ENCODE data around the gene PTPRC. TPM values are rescaled to one million over a fixed set of nuclear protein-coding genes. Genes with fewer than 3 reads are reported as not detected.

The PTPRC gene, protein sequence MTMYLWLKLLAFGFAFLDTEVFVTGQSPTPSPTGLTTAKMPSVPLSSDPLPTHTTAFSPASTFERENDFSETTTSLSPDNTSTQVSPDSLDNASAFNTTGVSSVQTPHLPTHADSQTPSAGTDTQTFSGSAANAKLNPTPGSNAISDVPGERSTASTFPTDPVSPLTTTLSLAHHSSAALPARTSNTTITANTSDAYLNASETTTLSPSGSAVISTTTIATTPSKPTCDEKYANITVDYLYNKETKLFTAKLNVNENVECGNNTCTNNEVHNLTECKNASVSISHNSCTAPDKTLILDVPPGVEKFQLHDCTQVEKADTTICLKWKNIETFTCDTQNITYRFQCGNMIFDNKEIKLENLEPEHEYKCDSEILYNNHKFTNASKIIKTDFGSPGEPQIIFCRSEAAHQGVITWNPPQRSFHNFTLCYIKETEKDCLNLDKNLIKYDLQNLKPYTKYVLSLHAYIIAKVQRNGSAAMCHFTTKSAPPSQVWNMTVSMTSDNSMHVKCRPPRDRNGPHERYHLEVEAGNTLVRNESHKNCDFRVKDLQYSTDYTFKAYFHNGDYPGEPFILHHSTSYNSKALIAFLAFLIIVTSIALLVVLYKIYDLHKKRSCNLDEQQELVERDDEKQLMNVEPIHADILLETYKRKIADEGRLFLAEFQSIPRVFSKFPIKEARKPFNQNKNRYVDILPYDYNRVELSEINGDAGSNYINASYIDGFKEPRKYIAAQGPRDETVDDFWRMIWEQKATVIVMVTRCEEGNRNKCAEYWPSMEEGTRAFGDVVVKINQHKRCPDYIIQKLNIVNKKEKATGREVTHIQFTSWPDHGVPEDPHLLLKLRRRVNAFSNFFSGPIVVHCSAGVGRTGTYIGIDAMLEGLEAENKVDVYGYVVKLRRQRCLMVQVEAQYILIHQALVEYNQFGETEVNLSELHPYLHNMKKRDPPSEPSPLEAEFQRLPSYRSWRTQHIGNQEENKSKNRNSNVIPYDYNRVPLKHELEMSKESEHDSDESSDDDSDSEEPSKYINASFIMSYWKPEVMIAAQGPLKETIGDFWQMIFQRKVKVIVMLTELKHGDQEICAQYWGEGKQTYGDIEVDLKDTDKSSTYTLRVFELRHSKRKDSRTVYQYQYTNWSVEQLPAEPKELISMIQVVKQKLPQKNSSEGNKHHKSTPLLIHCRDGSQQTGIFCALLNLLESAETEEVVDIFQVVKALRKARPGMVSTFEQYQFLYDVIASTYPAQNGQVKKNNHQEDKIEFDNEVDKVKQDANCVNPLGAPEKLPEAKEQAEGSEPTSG (N-terminal part only)
- 0.29 TPM in 1 of 2 replicates, not detected in the other for total RNA-seq

DNA sequence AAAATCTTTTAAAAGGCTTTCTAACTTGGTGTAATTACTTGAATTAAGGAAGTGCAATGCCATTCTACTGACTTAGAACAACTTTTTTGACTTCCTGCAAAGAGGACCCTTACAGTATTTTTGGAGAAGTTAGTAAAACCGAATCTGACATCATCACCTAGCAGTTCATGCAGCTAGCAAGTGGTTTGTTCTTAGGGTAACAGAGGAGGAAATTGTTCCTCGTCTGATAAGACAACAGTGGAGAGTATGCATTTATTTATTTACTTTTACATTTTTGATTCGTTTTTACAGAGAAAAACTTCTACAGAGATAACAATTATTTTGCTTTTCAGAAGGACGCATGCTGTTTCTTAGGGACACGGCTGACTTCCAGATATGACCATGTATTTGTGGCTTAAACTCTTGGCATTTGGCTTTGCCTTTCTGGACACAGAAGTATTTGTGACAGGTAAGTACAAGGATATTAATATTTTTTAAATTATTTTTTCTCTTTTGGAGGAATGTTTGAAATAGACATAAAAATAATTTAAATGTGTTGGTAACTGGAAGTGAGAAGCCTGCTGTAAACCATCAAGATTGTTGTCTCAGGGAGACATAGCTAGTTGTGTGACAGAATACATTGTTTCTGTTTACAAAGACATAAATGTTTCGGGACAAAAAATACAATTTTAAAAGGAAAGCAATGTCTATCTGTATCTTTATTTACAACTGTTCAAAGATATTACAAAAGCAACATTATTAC lies at the start of gene PTPRC:
PTPRC (plus strand) TSS at position 147 of the 742 bp plus-strand sequence; CDS start at position 376, 229 bp downstream.
- Histone ChIP-seq H3K4me3 (ENCODE audit: low read depth, low read length) (no peak within 1 kb of the TSS), H3K36me3 (ENCODE audit: control insufficient read depth, insufficient read depth, low read length) (no peaks in the 10 kb centered on the region), H3K27me3 (ENCODE audit: control insufficient read depth, insufficient read depth, low read length) (no peaks in the 10 kb centered on the region)
- TF ChIP-seq, protein P1, sequence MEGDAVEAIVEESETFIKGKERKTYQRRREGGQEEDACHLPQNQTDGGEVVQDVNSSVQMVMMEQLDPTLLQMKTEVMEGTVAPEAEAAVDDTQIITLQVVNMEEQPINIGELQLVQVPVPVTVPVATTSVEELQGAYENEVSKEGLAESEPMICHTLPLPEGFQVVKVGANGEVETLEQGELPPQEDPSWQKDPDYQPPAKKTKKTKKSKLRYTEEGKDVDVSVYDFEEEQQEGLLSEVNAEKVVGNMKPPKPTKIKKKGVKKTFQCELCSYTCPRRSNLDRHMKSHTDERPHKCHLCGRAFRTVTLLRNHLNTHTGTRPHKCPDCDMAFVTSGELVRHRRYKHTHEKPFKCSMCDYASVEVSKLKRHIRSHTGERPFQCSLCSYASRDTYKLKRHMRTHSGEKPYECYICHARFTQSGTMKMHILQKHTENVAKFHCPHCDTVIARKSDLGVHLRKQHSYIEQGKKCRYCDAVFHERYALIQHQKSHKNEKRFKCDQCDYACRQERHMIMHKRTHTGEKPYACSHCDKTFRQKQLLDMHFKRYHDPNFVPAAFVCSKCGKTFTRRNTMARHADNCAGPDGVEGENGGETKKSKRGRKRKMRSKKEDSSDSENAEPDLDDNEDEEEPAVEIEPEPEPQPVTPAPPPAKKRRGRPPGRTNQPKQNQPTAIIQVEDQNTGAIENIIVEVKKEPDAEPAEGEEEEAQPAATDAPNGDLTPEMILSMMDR (IDR thresholded peaks at IDR 0.05; ENCODE audit: insufficient read depth, low read length, poor library complexity, severe bottlenecking): no peak
- DNase-seq (ENCODE audit: low read depth): no peak

DNA sequence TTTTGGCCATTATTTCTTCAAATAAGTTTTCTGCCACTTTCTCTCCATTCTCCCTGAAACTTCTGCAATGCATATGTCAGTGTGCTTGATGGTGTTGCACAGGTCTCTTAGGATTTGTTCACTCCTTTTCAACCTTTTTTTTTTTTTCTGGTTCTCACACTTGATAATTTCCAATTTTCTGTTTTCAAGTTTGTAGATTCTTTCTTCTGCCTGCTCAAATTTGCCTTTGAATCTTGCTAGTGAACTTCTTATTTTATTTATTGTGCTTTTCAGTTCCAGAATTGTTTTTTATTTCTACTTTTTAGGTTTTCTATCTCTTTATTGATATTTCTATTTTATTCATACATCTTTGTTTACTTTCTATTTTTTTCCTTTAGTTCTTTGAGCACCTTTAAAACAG lies 48.4 kb upstream of the PTPRC start:
- TF ChIP-seq, protein P1 (IDR thresholded peaks at IDR 0.05; ENCODE audit: insufficient read depth, low read length, poor library complexity, severe bottlenecking): no peak
- no peak overlapping the region for H3K4me3 ChIP-seq (ENCODE audit: low read depth, low read length)
- H3K27me3 ChIP-seq (ENCODE audit: control insufficient read depth, insufficient read depth, low read length): no peaks in the 10 kb centered on the region
- DNase-seq (ENCODE audit: low read depth): no peak
- no peaks in the 10 kb centered on the region for H3K36me3 ChIP-seq (ENCODE audit: control insufficient read depth, insufficient read depth, low read length)

DNA sequence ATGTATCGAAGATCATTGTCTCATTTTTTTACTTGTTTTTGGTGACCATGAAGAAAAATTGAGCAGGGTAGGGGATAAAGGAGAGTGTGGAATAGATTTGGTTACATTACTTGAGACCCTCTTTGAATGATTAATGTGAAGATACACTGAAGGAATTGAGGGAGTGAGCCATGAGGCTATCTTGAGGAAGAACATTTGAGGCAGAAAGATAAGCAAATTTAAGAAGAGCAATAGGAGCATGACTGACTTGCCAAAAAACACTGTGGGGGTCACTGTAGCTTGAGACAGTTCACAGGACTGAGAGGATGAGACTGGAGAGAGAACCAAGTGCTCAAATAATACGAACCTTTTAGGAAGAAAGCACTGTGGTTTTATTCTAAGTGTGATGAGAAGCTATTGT lies 43.1 kb upstream of the PTPRC start:
- no peaks in the 10 kb centered on the region for H3K27me3 ChIP-seq (ENCODE audit: control insufficient read depth, insufficient read depth, low read length)
- no peaks in the 10 kb centered on the region for H3K36me3 ChIP-seq (ENCODE audit: control insufficient read depth, insufficient read depth, low read length)
- H3K4me3 ChIP-seq (ENCODE audit: low read depth, low read length): no peak overlapping the region
- TF ChIP-seq, protein P1 (IDR thresholded peaks at IDR 0.05; ENCODE audit: insufficient read depth, low read length, poor library complexity, severe bottlenecking): no peak
- DNase-seq (ENCODE audit: low read depth): no peak

DNA sequence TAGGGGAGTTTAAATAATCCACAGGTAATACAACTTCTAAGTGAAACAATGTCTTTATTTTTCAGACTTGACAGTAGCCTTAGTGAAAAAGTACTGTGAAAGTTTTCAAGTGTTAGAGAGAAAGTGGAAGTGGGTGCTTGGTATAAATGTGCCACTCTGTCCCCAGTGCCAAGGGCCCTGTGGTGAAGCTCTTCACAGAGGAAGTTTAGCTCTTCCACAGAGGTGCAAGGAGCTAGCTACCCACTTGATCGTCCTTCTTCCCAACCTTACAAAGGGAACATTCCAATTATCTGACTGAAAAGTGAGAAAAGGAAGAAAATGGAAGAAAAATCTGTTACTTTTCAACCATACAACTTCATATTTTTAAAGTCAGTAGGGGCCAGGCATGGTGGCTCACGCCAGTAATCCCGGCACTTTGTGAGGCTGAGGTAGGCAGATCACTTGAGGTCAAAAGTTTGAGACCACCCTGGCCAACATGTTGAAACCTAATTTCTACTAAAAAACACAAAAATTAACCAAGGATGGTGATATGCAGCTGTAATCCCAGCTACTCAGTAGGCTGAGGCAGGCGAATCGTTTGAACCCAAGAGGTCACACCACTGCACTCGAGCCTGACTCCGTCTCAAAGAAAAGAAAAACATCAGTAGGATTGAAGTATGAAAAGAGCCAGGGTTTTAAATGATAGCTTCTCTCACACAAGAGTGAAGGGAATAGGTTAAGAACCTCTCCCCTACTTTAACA lies 41.0 kb upstream of the PTPRC start:
- Histone ChIP-seq H3K36me3 (ENCODE audit: control insufficient read depth, insufficient read depth, low read length) (no peaks in the 10 kb centered on the region), H3K27me3 (ENCODE audit: control insufficient read depth, insufficient read depth, low read length) (no peaks in the 10 kb centered on the region), H3K4me3 (ENCODE audit: low read depth, low read length) (no peak overlapping the region)
- DNase-seq (ENCODE audit: low read depth): no peak
- TF ChIP-seq, protein P1 (IDR thresholded peaks at IDR 0.05; ENCODE audit: insufficient read depth, low read length, poor library complexity, severe bottlenecking): no peak
